GM18511 (cell line): ENCODE data around the gene MAMDC4.
"Not testable (repeated sequence)": the region's sequence is repeated elsewhere in the genome, so short reads cannot be mapped to it uniquely, and the experiment has no call there.

Experiments used
- ATAC-seq: cut with Tn5 transposase; IDR thresholded peaks from one replicate; pipeline ENCODE4 v1.9.1; 2021; ENCODE audit warnings: mild to moderate bottlenecking, moderate library complexity; ENCODE audit not compliant: unreplicated experiment

MAMDC4 gene

DNA sequence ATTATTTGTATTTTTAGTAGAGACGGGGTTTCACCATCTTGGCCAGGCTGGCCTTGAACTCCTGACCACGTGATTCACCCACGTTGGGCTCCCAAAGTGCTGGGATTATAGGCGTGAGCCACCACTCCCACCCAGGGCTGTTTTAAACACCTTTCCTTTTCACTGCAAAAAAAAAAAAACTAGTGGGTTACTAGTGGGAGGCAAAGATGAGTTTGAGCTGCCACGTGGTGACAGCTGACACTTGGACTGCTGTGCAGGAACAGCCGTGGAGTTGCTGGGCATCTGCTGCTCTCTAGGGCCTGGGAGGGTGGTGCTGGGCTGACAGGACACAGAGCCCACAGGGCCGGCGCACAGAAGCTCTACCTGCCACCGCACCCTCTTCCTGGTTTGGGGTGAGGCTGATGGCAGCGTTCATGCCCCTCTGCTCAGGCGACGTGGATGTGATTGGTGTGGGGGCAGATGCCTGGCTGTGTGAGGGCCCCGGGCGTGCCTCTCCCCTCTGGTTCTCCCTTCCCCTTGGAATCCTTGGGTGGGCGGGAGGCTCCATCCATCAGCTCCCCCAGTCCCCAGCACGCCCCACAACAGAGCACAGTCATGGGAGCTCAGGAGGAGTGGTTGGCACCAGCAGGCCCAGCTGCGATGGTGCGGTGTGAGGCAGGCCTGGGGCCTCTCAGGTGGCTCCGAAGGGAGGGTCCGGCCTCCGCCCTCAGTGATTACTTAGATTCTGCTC, 27.5 kb upstream of the MAMDC4 start:
- no peak for ATAC-seq

- ATAC-seq = no peak
Observed at GRCh38 chr9:136825295-136826187, 26.6 kb upstream of the MAMDC4 start.

DNA sequence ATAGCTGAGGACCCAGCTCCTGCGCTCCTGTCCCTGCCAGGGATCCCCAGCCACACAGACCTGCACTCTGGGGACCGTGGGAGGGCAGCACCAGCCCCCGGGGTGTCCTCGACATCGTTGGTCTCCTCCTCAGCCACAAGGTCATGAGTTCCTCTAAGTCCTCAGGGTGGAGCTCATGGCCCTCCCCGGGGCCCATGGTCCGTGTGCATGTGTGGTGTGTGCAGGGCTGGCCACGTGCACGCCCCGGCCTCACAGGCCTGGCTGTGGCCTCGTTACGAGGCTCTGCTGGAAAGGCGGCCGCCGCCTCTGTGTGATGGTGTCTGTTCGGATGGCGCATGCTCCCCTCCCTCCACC, 26.0 kb upstream of the MAMDC4 start:
- no peak for ATAC-seq

- ATAC-seq = no peak
Observed at GRCh38 chr9:136826703-136827582, 25.2 kb upstream of the MAMDC4 start.

GRCh38 chr9:136827794-136828473, 24.2 kb upstream of the MAMDC4 start:
- no peak for ATAC-seq

DNA sequence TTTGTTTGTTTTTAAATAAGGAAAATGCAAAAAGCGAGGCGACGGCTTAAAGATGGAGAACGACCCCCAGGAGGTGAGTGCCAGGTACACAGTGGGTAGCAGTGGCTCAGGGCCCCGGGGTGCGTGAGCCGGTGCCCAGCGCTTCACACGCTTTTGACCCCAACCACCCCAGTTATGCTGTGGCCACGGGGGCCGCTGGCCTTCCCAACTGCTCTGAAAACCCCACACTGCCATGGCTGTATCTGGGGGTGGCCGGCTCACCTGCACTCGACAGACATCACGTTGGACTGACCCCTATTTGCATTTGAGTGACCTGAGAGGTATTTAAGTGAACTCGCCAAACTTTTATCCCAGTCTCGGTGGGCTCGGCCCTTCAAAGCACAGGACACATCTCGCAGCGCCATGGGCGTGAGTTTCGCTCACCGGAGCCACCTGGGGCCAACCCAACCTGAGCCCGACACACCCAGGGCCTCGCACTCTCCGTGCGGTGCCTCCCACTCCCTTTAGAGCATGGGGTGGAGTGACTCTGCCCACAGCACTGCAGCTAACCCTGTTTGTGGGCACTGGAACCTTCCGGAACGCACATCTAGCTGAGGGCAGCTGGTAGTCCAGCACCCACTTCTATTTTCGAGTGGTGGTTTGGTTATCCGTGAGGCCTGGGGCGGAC, 23.5 kb upstream of the MAMDC4 start:
- ATAC-seq = no peak

DNA sequence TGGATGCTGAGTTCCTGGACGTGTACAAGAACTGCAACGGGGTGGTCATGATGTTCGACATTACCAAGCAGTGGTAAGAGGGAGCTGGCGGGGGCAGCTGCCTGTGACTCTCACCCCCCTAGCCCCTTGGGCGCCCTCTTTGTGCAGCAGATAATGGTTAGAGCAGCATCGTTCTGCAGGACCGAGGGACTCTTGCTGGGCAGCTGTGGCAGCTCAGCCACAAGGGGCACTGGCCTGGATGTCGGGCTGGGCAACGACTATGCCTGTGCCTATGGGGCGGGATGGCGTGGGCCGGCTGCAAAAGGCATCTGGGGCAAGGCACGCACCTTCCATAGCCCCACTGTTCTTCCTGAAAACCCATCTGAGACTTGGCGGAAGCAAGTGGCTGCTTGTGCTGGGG, 22.7 kb upstream of the MAMDC4 start:
- ATAC-seq = no peak

DNA sequence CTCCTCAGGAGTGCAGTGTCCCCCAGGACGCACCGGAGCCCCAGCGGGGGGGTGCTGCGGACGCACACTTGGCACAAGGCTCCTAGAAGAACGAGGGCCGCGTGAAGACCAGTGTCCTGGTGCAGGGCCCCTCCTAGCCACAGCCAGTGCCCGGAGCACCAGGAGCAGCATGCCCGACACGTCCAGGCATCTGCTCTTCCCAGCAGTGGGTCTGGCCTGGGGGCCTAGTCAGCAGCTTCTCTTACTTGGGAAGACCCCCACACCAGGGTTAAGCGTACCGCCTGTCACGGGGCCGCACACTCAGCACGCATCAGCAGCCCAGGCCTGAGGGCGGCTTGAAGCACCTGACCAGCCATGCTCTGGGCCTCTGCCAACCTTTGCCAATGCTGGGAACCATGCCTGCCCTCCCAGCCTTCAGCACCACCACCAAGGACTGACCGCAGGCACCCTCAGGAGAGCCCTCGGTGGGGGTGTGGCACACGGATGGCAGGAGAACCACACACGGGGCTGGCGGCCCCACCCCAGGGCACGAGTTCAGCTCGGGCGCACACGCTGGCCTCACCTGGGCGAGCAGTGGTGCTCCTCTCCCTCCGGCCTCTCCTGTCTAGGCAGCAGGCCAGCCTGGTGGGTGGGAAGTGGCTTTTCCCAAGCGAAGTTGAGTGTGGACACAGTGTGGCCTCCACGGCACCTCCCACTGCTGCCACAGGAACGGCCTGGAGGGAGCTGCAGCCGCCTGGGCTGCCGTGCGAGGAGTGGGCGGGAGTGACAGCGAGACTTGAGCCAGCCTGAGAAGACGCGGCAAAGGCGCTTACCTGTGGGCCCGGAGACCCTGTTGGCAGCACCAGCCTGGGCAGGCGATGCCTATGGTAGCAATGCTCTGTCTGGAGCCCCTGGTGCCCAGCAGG, 21.9 kb upstream of the MAMDC4 start:
- no peak for ATAC-seq

DNA sequence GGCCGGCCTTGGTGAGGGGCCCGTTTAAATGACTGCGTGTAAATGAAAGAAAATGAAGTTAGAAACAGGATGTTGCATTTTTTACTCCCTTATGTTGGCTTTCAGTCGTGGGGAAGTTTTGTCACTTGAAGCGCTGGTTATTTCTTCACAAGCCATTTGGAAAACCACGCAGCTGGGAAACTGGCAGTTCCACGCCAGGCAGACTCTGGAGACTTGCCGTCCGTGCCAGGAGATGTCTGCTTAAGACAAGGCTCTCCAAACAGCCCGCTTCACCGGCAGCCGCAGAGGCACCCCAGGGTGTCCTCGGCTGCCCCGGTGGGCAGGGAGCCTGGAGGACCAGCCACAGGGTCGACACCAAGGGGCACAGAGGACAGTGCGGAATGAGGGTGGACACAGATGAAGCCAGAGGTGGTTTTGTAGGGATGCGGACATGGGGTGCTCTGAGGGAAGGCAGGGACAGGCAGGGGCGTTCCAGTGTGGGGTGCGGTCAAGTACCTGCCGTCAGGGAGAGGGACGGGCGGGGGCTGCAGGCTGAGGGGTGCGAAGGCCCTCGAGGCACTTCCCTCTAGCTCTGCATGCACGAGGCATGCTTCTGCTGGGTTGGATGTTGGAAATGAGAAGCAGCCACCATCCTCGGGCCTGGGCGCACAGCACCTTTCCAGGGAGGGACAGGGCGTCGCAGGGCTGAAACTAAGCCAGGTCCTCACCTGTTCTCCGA, 21.0 kb upstream of the MAMDC4 start:
- no peak for ATAC-seq

DNA sequence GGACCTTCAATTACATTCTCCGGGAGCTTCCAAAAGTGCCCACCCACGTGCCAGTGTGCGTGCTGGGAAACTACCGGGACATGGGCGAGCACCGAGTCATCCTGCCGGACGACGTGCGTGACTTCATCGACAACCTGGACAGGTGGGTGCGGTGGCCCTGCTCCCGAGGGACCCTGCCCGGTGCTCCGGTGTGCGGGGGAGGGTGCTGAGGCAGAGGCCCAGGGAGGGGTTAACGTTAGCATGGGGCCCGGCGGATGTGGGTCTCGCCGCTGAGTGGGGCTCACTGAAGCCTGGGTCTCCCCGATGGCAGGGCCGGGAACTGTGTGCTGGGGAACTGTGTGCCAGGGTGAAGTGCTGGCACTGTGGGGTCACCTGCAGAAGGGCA, 20.4 kb upstream of the MAMDC4 start:
- no peak for ATAC-seq

GRCh38 chr9:136832581-136832980, 19.6 kb upstream of the MAMDC4 start:
- ATAC-seq = no peak

DNA sequence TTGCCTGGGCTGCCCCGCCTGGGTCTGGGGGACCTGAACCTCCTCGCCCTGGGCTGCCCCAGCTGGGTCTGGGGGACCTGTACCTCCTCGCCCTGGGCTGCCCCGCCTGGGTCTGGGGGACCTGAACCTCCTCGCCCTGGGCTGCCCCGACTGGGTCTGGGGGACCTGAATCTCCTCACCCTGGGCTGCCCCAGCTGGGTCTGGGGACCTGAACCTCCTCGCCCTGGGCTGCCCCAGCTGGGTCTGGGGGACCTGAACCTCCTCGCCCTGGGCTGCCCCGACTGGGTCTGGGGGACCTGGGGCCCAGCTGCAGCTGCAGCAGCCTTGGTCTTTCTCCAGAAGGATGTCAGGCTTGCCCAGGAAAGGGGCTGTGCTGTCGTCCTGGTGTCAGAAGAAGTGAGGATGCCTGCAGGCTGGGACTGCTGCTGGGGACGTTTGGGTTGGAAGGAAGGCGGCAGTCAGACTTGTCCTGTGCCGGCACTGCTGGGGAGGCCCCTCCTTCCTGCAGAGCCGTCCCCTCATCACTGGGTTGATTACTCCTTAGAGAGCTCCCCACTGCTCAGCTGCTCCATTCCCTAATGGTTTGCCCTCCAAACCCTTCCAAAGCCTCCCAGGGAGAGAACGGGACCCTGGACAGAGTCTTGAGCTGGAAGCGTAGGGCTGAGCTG, 18.6 kb upstream of the MAMDC4 start:
- not testable (repeated sequence) for ATAC-seq

DNA sequence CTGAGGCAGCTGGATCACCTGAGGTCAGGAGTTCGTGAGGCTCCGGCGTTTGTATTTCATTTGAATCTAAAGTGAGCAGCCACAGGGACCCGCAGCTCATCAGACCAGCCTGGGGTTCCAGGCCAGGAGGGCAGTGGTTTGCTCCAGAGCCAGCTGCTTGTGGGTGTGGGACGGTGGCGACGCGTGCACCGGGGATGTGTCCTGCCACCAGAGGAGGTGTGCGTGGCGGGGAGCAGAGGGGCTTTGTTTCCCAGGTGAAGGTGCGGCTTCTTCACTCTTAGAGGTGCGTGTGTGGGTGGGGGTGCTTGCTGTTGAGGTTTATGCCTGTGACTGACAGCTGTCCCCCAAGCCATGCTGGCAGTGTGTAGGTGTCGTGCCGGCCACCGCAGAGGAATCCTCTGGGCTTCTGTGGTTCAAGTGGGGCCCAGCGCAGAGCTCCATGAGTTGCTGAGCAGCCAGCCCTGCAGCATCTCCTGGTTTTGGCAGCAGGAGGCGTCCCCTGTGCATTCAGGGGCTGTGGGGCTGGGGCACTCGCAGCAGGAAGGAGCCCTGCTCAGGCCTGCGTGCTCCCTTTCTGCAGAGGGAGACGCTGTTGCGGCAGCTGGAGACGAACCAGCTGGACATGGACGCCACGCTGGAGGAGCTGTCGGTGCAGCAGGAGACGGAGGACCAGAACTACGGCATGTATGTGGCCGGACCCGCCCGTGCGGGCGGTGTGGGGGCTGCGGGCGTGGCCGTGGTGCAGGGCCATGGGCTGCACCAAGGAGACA, 16.8 kb upstream of the MAMDC4 start:
- ATAC-seq = no peak

DNA sequence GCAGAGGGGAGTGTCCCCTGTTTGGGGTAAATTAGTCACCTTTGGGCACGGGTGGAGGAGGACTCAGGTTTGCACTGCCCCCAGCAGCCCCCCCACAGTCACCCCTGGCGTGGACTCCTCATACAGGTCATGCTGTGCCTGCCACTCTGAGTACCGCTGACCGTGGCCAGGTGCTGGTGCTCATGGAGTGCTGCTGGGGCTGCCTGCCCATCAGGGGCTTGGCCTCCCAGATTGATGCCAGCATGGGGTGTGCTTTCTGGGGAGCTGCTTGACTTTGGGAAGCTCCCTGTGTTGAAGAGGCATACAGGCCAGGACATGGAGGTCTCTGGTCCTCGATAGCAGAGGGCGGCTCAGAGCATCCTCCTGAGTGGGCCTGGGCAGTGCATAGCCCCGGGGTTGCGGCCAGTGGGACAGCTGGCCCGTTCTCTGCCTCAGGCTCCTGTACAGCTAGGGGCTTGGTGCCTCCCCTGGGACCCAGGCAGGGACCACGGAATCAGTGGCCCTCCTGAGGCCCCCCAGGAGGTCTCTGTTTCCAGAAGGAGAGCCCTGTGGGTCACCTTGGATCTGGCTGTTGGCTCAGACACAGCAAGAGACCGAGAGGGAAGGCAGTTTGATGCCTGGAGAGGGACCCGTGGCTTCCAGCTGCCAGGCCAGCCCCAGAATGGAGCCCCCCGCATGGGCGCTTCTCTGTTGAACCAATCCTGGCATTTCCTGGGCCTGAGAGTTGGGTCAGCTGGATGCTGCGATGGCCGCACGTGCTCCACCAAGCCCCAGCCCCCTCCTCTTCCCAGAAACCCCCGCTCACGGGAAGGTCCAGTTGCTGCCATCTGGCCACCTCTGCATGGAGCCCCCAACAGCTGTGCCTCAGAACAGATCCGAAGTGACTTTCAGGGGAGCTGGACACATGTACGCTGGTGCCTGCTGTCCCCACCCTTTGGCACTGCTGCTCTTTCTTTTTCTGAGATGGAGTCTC, 15.9 kb upstream of the MAMDC4 start:
- no peak for ATAC-seq

DNA sequence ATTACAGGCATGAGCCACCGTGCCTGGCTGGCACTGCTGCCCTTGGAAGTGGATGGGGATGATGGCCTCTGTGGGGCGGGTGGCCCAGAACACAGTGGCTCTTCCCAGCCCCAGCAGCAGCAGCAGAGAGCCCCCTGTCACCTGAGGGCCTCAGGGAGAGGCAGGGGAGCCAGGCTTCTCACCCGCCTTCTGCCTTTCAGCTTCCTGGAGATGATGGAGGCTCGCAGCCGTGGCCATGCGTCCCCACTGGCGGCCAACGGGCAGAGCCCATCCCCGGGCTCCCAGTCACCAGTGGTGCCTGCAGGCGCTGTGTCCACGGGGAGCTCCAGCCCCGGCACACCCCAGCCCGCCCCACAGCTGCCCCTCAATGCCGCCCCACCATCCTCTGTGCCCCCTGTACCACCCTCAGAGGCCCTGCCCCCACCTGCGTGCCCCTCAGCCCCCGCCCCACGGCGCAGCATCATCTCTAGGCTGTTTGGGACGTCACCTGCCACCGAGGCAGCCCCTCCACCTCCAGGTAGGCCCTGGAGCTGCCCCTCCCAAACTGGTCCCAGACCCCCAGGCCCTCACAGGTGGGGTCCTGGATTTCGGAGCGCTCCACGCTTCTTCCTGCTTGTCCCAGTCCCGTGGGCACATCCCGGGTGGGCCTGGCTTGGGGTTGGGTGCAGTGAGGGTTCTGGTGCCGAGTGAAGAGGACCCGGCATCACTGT, 14.8 kb upstream of the MAMDC4 start:
- no peak for ATAC-seq
